Measurements from ENCODE around the gene PROZ.

The PROZ gene

DNA sequence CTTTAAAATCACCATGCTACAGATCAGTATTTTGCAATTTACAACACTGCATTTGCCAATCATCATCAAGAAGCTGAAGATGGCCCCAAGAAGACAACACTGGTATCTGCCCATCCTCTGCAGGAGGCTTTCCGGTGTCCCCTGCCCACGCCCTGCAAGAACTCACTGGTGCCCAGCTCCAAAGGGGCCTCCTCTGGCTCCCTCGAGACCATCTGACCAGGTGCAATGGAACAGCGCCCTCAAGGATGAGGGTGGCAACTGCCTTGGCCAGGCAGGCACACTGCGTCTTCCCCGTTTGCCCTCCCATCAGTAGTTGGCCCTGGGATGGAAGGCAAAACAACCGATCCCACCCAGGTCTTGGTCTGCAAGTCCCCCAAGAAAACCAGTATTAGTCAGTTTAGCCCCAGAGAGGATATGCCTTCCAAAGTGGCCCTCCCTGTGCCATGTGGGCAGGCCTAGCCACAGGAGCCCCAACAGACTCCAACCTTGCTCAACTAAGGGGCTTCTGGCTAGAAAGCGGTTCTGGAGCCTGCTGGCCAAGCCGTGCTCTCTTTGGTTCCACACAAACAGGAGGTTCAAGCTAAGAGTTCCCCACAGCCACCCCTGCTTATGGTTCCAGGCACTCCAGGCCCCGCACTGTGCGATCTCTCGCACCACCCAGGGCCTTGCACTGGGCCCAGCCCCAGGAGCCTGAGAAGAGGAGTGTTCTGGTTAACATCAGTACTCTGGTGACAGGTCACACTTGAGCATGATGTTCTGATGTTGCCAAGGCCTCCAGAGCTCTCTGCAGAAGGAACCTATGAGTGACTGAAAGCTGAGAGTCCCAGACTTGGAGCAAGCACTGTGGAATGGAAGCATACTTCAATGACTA is 45.3 kb downstream of the PROZ start:
- in situ Hi-C loops (cut with HindIII; ENCODE audit: low pct_unique_long_range_greater_than_20kb, low sequenced_read_pairs), result no loop called here
- TF ChIP-seq JUND (IDR thresholded peaks at IDR 0.05; ENCODE audit: low read depth), result no peak
- DNase-seq (ENCODE audit: low read depth in 1 of 2, low spot score in 1 of 2), result no peak

GRCh38 chr13:113204378-113204734 is 45.9 kb downstream of the PROZ start:
- DNase-seq (ENCODE audit: low read depth in 1 of 2, low spot score in 1 of 2), result no peak
- in situ Hi-C loops (cut with HindIII; ENCODE audit: low pct_unique_long_range_greater_than_20kb, low sequenced_read_pairs), result no loop called here
- no peak for TF ChIP-seq JUND (IDR thresholded peaks at IDR 0.05; ENCODE audit: low read depth)

DNA sequence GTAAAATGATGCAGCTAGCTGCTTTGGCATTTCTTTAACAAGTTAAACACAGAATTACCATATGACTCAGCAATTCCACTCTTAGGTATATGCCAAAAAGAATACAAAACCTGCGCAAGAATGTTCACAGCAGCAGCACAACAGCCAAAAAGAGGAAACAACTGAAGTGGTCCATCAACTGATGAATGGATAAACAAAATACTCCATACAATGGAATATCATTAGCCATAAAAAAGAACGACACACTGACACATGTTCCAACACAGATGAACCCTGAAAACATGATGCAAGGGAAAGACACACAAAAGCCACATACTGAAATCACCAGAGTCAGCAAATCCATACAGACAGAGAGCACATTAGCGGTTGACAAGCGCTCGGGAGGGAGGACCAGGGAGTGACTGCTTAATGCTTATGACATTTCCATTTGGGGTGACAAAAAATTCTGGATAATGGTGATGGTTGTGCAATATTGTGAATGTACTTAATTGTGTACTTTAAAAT is 47.0 kb downstream of the PROZ start:
- DNase-seq (ENCODE audit: low read depth in 1 of 2, low spot score in 1 of 2), result no peak
- TF ChIP-seq JUND (IDR thresholded peaks at IDR 0.05; ENCODE audit: low read depth), result no peak
- in situ Hi-C loops (cut with HindIII; ENCODE audit: low pct_unique_long_range_greater_than_20kb, low sequenced_read_pairs), result no loop called here

- no peak for DNase-seq (ENCODE audit: low read depth in 1 of 2, low spot score in 1 of 2)
- TF ChIP-seq JUND (IDR thresholded peaks at IDR 0.05; ENCODE audit: low read depth), result no peak
- in situ Hi-C loops (cut with HindIII; ENCODE audit: low pct_unique_long_range_greater_than_20kb, low sequenced_read_pairs), result no loop called here
Observed at GRCh38 chr13:113207460-113207859, 49.0 kb downstream of the PROZ start.

- in situ Hi-C loops (cut with HindIII; ENCODE audit: low pct_unique_long_range_greater_than_20kb, low sequenced_read_pairs), result no loop called here
- TF ChIP-seq JUND (IDR thresholded peaks at IDR 0.05; ENCODE audit: low read depth), result no peak
- DNase-seq (ENCODE audit: low read depth in 1 of 2, low spot score in 1 of 2), result peak in 1 of 2 experiments; percentile 41
Observed at GRCh38 chr13:113207890-113208420, 49.5 kb downstream of the PROZ start.

GRCh38 chr13:113208421-113209335 is 50.2 kb downstream of the PROZ start, which contains the start of gene PCID2:
PCID2 (minus strand) TSS chr13:113208669; CDS start chr13:113208634, 35 bp downstream.
- in situ Hi-C loops (cut with HindIII; ENCODE audit: low pct_unique_long_range_greater_than_20kb, low sequenced_read_pairs), result no loop called here
- TF ChIP-seq JUND (IDR thresholded peaks at IDR 0.05; ENCODE audit: low read depth), result no peak
- DNase-seq (ENCODE audit: low read depth in 1 of 2, low spot score in 1 of 2), result peak; percentile 64 to 92

DNA sequence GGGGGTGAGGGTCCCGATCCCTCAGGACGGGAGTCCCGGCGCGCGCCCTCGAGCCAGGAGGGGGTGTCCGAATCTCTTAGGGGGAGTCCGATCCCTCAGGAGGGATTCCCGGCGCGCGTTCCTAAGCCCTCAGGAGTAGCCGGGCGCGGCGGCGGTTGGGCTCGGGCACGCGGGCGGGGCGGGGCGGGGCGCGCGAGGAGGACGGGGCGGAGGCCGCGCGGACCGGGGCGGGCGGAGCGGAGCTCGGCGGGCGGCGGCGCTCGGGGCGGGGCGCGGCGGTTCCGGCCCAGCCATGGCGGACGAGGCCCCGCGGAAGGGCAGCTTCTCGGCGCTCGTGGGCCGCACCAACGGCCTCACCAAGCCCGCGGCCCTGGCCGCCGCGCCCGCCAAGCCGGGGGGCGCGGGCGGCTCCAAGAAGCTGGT is 50.9 kb downstream of the PROZ start, which contains the start of gene CUL4A:
Gene CUL4A, plus strand, starts transcription at position 278 of the 423 bp plus-strand sequence. Its CDS starts 15 bp downstream, at position 293.
- peak; percentile 50 to 85 for DNase-seq (ENCODE audit: low read depth in 1 of 2, low spot score in 1 of 2)
- in situ Hi-C loops (cut with HindIII; ENCODE audit: low pct_unique_long_range_greater_than_20kb, low sequenced_read_pairs), result no loop called here
- TF ChIP-seq JUND (IDR thresholded peaks at IDR 0.05; ENCODE audit: low read depth), result no peak

- in situ Hi-C loops (cut with HindIII; ENCODE audit: low pct_unique_long_range_greater_than_20kb, low sequenced_read_pairs), result no loop called here
- peak; percentile 33 to 82 for DNase-seq (ENCODE audit: low read depth in 1 of 2, low spot score in 1 of 2)
- no peak for TF ChIP-seq JUND (IDR thresholded peaks at IDR 0.05; ENCODE audit: low read depth)
Observed at GRCh38 chr13:113209759-113210421, 51.4 kb downstream of the PROZ start.

GRCh38 chr13:113210833-113211232 is 52.4 kb downstream of the PROZ start:
- DNase-seq (ENCODE audit: low read depth in 1 of 2, low spot score in 1 of 2), result no peak
- in situ Hi-C loops (cut with HindIII; ENCODE audit: low pct_unique_long_range_greater_than_20kb, low sequenced_read_pairs), result no loop called here
- no peak for TF ChIP-seq JUND (IDR thresholded peaks at IDR 0.05; ENCODE audit: low read depth)

DNA sequence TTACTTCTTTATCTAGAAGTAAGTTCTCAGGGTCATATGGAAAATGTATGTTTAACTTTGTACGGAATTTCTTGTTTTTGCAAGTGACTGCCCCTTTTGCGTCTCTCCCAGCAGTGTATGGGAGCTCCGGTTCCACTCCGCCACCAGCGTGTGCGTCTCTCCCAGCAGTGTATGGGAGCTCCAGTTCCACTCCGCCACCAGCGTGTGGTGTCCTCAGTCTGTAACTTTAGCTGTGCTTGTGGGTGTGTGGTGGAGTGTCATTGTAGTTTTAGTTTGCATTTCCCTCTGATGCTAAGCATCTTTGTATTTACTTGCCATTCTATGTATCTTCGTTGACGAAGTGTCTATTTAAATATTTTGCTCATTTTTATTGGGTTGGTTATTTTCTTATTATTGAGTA is 53.3 kb downstream of the PROZ start:
- in situ Hi-C loops (cut with HindIII; ENCODE audit: low pct_unique_long_range_greater_than_20kb, low sequenced_read_pairs), result no loop called here
- DNase-seq (ENCODE audit: low read depth in 1 of 2, low spot score in 1 of 2), result peak in 1 of 2 experiments; percentile 35
- TF ChIP-seq JUND (IDR thresholded peaks at IDR 0.05; ENCODE audit: low read depth), result no peak

- peak in 1 of 2 experiments; percentile 69 for DNase-seq (ENCODE audit: low read depth in 1 of 2, low spot score in 1 of 2)
- TF ChIP-seq JUND (IDR thresholded peaks at IDR 0.05; ENCODE audit: low read depth), result no peak
- in situ Hi-C loops (cut with HindIII; ENCODE audit: low pct_unique_long_range_greater_than_20kb, low sequenced_read_pairs), result no loop called here
Observed at GRCh38 chr13:113216254-113217048, 58.0 kb downstream of the PROZ start.
